Testis (tissue), 2 donors: ENCODE data around the gene NDUFA3.

ENCODE experiments used
- POLR2A ChIP-seq: fragments of 450-650 bp; IDR thresholded peaks from one replicate; pipeline ENCODE4 v1.6.1; 2017; ENCODE audit warnings: antibody characterized with exemption, mild to moderate bottlenecking, moderate library complexity
- TF ChIP-seq, protein P1 (sequence below), 3 experiments: fragments of 450-650 bp in 2 of 3; fragments of 200-600 bp in 1 of 3; sonication (generic) in 1 of 3; IDR thresholded peaks; one replicate each; pipeline ENCODE4 v1.5.1; 2016 to 2019; ENCODE audit warnings: antibody characterized with exemption in 3 of 3, mild to moderate bottlenecking in 2 of 3, moderate library complexity in 1 of 3

DNA sequence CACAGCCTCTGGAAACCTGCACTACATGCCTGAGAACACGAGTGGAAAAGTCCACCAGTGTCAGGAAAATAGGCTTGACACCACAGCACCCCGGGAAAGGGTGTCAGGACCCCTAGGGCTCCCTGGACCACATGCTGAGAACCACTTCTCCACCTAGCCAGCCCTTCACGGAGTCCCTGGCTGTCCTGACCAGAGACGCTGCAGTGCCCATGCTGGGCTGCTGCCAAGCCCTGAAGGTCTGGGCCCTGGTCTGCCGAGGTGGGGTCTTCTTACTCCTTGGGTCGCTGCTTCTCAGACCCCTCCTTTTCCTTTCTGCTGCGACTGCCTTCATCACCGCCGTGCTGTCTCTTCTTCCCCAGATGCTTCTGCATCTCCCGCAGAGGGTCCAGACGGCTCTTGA lies 53.8 kb downstream of the NDUFA3 start:
- TF ChIP-seq POLR2A: no peak
- TF ChIP-seq, protein P1, sequence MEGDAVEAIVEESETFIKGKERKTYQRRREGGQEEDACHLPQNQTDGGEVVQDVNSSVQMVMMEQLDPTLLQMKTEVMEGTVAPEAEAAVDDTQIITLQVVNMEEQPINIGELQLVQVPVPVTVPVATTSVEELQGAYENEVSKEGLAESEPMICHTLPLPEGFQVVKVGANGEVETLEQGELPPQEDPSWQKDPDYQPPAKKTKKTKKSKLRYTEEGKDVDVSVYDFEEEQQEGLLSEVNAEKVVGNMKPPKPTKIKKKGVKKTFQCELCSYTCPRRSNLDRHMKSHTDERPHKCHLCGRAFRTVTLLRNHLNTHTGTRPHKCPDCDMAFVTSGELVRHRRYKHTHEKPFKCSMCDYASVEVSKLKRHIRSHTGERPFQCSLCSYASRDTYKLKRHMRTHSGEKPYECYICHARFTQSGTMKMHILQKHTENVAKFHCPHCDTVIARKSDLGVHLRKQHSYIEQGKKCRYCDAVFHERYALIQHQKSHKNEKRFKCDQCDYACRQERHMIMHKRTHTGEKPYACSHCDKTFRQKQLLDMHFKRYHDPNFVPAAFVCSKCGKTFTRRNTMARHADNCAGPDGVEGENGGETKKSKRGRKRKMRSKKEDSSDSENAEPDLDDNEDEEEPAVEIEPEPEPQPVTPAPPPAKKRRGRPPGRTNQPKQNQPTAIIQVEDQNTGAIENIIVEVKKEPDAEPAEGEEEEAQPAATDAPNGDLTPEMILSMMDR (IDR thresholded peaks at IDR 0.05): no peak
